Activated CD8-positive, alpha-beta memory T cell treated with anti-CD3 and anti-CD28 coated beads for 4 hours (primary cell): ENCODE data around the gene CAMK1D.
"Not testable (repeated sequence)": the region's sequence is repeated elsewhere in the genome, so short reads cannot be mapped to it uniquely, and the experiment has no call there.

Experiments used
- DNase-seq, 2 donors: peaks; one replicate each; pipeline ENCODE4 v3.0.0-alpha.2; 2020; ENCODE audit warnings: low read depth in 2 of 2

The CAMK1D gene

DNA sequence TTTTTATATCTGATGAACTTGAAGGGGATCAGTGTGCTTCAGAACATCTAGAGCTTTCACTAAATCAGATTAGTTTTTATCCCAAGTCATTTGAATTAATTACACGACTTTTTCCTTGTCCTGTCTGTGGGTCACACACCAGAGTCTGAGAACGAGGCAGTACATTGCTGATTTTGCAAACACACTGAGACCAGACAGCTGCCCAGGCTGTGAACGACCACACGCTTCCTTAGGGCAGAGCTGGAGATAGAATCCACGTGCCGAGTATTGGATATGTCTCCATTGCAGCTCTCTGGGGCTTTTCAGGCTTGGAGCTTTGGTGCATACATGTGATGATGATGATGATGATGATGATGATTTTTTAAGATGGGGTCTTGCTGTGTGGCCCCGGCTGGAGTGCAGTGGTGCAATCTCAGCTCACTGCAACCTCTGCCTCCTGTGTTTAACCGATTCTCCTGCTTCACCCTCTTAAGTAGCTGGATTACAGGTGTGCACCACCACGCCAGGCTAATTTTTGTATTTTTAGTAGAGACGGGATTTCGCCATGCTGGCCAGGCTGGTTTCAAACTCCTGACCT is 81.1 kb downstream of the CAMK1D start:
- no peak for DNase-seq

DNA sequence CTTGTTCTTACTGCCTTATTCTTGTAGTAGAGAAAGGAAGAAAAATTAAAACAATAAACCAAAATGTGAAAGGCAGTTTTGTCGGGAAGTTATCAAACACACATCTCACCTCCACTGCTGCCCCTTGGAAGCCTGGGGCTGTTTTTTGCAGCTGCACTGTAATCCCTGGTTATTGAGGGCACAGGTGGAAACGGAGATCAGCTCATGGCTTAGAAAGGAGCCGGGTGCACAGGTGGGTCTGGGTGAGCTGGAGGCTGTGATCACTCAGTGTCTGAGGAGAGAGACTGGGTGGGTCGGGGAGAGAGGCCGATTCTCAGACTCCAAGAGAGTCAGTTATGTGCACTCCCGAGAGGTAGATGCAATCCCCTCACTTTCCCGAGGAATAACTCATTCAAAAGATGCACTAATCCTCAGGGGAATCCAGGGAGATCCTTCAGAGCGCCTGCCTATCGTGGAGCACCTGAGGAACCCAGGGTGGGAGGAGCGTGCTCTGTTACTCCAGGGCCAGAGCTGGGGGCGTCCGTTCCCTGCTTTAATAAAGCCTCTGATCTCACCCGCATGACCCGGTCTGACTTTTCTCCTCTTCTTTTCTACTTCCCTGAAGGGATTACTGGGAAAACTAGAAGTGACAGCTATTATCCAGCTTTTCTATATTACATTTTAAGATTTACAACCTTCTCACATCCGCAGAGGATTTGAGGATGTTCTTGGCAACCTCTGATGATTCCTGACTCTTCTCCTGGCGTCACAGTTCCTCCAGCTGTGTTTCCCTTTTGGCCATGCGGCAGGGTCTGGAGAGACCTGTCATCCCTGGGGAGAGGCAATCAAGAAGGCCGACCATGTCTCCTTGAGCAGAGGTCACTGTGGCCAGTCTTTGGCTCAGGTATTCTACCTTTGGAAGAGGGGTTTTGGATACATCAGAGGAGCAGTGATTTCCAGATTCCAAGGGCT is 82.1 kb downstream of the CAMK1D start:
- DNase-seq: no peak

GRCh38 chr10:12432402-12433189 is 83.2 kb downstream of the CAMK1D start:
- no peak for DNase-seq

DNA sequence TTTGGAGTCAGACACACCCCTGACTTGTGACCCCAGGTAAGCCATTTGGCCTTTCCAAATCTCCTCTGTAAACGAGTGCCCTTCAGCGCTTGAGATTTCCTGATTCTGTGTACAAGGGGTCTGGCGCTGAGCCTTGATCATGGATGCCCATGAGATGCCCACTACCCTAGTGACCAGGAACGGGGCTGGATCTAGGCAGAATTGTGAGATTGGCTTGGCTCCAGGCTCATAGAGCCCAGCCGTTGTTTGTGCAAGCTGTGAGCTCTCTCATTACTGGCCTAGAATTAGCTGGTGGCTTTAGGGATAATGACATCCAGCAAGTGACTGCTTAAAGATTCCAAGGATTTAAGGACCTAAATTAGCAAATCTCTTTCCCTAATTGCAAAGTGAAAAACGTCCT is 84.9 kb downstream of the CAMK1D start:
- no peak for DNase-seq

- not testable (repeated sequence) for DNase-seq
Observed at GRCh38 chr10:12434677-12435076, 85.3 kb downstream of the CAMK1D start.

GRCh38 chr10:12435348-12435747 is 86.0 kb downstream of the CAMK1D start:
- DNase-seq: no peak

DNA sequence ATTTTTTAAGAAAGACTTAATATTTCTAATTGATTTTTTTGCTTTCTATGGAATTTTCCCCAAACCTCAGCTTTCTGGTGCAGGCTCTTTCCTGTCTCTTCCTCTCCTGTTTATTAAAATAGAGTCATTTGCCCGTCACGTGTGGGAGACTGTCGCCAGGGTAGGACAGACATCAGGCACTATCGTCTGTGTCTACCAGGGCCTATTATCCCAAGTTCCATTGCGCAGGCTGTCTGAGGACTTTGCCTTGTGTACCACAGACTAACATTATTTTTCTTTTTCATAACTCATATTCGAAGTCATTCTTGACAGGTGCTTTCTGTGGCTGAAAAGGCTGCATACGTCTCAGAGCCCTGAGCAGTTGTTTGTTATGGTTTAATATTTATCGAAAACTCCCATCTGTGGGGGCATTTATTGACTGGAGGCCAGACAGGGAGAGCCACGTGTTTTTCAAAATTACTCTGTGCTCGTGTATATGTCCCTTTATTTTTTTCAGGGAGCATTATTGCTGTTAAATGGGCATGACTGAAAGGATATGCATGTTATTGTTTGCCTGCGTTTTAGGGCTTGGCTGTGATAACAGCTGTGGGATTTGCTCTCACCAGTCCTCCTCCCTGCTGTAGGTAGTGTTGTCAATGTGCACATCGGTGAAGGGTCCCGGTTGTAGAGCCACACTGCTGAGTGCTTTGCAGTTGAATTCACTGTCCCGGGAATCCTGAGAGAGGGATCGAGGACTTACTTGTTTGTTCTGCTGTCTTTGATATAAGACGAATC is 89.8 kb downstream of the CAMK1D start:
- no peak for DNase-seq

DNA sequence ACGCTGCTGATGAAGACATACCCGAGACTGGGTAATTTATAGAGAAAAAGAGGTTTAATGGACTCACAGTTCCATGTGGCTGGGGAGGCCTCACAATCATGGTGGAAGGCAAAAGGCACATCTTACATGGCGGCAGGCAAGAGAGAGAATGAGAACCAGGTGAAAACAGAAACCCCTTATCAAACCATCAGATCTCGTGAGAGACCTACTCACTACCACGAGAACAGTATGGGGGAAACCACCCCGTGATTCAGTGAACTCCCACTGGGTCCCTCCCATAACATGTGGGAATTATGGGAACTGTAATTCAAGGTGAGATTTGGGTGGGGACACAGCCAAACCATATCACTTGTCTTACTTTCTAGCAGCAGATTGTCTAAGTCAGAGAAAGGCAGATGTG is 90.4 kb downstream of the CAMK1D start:
- not testable (repeated sequence) for DNase-seq

DNA sequence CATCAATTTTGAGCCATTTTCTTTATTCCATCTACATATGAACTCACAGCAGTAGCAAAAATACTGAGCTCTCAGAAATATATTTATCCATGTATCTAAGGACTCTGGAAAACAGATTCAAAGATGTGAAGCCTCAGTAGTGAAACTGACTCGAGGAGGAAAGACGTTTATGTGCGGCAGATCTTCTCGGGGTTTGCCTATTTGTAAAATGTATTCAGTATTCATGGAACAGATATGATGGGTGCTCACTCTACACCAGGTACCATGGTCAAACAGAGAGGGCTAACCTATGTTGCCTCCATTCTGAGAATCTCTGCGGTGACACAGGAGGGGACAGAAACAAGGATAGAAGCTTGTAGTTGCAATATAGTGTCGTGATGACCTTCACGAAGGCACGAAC is 93.7 kb downstream of the CAMK1D start:
- no peak for DNase-seq

DNA sequence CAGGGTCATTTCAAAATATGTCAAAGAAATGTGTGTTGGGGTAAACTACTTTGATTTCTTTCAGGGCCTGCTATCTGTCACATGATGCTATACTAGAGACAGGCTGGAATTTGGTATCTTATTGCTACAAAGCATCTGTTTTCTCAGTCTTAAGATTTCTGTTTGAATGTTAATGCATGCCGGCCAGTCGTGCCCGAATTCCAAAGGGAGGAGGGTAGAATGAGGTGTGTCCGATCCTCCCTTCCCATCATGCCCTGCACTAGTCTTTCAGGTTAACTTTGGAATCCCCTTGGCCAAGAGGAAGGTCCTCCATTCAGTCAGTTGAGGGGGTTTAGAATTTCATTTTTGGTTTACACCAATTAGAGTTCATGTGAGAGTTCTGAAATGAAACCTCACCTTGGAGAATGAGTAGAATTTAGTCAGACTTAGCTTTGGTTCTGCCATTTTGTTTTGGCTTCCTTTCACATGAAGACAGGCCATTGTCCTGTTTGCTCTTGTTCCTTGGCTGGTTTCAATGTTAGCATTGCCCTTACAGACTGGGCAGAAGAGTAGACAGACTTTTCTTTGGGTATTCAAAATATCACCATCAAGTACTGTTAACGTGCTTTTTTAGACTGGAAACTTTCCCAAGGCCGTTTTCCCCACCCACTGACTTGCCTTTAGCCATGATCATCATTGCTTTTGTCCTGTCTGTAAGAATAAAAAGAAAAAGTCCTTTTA is 95.8 kb downstream of the CAMK1D start:
- no peak for DNase-seq

DNA sequence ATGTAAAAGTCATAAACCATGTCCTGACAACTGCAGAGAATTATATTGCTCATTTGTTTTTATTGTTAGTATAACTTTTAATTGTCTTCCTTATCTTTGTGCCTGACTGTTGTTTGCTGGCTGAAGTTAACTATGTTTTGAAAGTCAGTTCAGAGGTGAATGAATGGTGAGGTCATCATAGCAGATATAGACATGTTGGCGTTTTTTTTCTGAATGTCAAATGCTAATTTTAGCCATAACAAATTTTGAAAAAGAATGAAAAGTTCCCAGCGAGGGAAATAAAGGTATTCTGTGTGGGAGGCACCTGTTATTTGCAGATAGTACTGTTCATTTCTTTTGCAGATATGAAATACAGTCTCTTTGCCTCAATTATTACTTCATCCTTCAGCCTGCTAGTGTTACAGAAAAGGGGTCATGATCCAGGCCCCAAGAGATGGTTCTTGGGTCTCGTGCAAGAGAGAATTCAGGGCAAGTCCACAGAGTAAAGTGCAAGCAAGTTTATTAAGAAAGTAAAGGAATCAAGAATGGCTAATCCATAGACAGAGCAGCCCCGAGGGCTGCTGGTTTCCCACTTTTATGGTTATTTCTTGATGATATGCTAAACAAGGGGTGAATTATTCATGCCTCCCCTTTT is 96.5 kb downstream of the CAMK1D start:
- DNase-seq: no peak

- DNase-seq: no peak
Observed at GRCh38 chr10:12448340-12448728, 99.0 kb downstream of the CAMK1D start.

GRCh38 chr10:12448729-12449391 is 99.5 kb downstream of the CAMK1D start:
- peak; percentile 51 to 68 for DNase-seq

DNA sequence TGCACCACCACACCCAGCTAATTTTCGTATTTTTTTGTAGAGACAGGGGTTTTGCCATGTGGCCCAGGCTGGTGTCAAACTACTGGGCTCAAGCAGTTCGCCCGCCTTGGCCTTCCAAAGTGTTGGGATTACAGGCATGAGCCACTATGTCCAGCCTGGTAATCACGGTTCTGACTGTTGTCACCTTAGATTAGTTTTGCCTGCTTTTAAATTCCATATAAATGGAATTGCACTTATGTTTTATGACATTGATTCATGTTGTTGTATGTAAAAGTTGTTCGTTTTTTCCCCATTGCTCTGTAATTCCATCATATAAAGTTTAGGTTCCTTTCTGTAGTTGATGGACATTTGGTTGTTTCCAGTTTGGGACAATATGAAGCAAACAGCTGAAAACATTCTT is 106.0 kb downstream of the CAMK1D start:
- DNase-seq: no peak

DNA sequence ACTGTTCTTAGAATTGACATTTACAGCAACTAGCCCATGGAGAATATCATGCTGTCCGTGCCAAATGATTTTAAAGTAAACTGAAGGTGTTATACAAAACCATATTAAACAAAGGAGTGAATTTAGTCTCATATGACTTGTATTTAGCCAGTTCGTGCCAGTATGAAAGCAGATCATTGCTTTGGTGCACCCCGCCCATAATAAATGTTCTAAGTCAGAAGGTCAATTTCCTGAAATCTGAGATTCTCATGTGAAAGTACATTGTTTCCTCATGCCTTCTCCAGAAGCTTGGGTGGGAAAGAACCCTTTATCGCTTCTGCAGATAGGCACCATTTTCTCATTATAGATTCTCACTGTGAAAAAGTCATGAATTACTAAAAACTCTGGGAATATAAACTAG is 106.4 kb downstream of the CAMK1D start:
- DNase-seq: no peak

DNA sequence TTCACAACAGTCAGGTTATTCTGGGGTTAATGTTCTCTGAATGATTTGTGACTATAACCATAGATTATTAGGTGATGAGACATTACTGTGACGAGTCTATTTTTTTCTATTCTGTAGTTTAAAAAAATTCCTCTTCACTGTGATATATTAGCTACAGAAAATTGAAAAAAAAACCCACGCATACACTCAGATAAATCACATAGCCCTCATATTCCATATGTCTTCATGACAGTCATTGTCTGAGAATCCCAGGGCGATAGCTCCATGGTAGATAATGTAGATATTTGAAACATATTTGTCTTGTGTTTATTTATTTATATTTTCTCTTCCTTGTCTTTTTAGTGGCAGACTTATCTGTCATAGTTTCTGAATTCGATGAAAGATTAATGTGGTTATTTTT is 110.0 kb downstream of the CAMK1D start:
- DNase-seq: no peak

DNA sequence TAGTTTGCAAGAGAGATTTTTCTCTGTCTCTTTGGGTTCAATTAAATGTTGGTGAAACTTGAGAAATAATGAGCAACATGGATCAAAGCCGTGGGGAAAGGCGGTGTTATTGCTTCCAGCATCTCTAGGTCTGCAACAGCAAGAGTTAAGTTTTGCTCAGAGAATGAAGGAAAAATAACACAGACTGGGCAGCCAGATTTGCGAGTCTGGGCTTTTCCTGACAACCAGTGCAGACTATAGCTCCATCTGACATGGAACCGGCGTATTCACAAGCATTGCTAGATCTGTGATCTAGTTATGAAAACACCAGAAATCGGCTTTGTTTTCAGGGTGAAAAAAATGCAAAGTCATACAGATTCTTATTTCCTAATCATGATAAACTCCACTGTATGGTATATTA is 110.4 kb downstream of the CAMK1D start:
- no peak for DNase-seq

- no peak for DNase-seq
Observed at GRCh38 chr10:12463459-12463838, 114.1 kb downstream of the CAMK1D start.

DNA sequence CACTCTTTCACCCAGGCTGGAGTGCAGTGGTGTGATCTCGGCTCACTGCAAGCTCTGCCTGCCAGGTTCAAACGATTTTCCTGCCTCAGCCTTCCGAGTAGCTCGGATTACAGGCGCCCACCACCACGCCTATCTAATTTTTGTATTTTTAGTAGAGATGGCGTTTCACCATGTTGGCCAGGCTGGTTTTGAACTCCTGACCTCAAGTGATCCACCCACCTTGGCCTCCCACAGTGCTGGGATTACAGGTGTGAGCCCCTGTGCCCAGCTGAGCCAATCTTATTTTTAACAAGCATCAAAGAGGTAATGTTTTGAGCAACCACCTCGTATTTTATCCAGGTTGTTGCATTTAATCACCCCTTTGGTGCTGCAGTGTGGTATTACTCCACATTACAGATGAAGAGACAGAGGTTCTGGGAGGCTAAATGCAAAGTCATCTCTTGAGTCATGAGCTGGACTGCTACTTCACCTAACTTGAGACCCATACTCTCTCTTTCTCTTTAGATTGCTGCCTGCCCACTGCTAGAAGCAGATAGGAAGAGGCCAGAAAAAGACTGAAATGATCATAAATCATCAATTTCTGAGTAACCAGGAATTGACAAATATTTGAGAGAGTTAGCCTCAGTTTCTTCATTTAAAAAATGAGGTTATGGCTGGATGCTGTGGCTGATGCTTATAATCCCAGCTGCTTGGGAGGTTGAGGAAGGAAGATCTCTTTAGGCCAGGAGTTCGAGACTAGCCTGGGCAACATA is 116.2 kb downstream of the CAMK1D start:
- no peak for DNase-seq
